WERI-Rb-1 (cell line): ENCODE data around the gene TMPO.
"Not testable (repeated sequence)": the region's sequence is repeated elsewhere in the genome, so short reads cannot be mapped to it uniquely, and the experiment has no call there.

Experiments
- DNase-seq: peaks from one replicate; pipeline ENCODE4 v3.0.0-alpha.2; 2020
- H3K27ac ChIP-seq: fragments of 250-450 bp; sonication (Bioruptor Pico); 2 replicates; pipeline ENCODE4 v1.5.1; 2020; ENCODE audit warnings: mild to moderate bottlenecking, moderate library complexity
- H3K27me3 ChIP-seq: fragments of 250-450 bp; sonication (Bioruptor Pico); 2 replicates; pipeline ENCODE4 v1.5.1; 2021; ENCODE audit warnings: mild to moderate bottlenecking, low read depth, moderate library complexity; ENCODE audit not compliant: insufficient read depth, severe bottlenecking
- H3K36me3 ChIP-seq: fragments of 250-450 bp; sonication (Bioruptor Pico); 2 replicates; pipeline ENCODE4 v1.5.1; 2020; ENCODE audit warnings: mild to moderate bottlenecking, moderate library complexity
- H3K4me3 ChIP-seq: 2 replicates; pipeline ENCODE4 v1.5.1; 2011; ENCODE audit warnings: low read depth, mild to moderate bottlenecking, control low read depth, low read length
- H3K9me3 ChIP-seq: fragments of 250-450 bp; sonication (Bioruptor Pico); 2 replicates; pipeline ENCODE4 v1.5.1; 2021; ENCODE audit warnings: mild to moderate bottlenecking, moderate library complexity; ENCODE audit not compliant: severe bottlenecking
- TF ChIP-seq, protein P1 (sequence below): IDR thresholded peaks from 2 replicates; pipeline ENCODE4 v1.5.1; 2011; ENCODE audit warnings: low read depth, mild to moderate bottlenecking, control low read depth, inconsistent platforms, low read length

Gene TMPO

DNA sequence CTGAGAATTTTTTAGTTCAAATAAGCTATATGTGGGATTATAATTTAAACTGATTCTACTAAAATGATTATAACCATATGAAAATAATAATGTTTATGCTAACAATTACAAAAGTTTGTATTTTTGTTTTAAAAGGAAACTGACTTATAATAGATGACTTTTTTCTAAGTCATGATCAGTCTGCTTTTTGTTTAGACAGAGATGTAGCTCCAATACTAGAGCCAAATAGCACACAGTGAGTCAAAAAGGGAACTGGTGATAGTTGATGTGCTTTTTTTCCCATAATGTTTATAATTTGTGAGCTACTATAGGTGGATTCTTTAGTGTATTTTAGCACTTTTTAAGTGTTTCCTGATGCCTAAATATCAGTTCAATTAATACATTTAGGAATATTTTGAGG lies 28.3 kb downstream of the TMPO start:
- TF ChIP-seq, protein P1, sequence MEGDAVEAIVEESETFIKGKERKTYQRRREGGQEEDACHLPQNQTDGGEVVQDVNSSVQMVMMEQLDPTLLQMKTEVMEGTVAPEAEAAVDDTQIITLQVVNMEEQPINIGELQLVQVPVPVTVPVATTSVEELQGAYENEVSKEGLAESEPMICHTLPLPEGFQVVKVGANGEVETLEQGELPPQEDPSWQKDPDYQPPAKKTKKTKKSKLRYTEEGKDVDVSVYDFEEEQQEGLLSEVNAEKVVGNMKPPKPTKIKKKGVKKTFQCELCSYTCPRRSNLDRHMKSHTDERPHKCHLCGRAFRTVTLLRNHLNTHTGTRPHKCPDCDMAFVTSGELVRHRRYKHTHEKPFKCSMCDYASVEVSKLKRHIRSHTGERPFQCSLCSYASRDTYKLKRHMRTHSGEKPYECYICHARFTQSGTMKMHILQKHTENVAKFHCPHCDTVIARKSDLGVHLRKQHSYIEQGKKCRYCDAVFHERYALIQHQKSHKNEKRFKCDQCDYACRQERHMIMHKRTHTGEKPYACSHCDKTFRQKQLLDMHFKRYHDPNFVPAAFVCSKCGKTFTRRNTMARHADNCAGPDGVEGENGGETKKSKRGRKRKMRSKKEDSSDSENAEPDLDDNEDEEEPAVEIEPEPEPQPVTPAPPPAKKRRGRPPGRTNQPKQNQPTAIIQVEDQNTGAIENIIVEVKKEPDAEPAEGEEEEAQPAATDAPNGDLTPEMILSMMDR: no peak
- Histone ChIP-seq H3K4me3 (no peak overlapping the region), H3K36me3 (peaks cover 76% of the 10 kb centered on the region), H3K9me3 (no peaks in the 10 kb centered on the region), H3K27me3 (no peaks in the 10 kb centered on the region), H3K27ac (no peak overlapping the region)
- DNase-seq: no peak

DNA sequence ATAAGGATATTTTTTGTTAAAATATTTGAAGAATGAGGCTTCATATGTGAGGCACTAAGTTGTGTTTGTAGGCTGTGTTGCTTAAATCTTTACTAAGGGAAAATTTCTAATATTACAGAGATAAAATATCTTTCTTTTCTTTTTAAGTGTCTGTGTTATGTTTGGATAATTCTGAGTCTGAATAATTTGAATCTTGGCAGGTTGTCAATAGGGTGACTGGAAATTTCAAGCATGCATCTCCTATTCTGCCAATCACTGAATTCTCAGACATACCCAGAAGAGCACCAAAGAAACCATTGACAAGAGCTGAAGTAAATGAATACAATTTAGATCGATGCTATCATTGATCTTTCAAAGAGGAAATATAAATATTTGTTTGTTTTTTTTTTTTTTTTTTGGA lies 29.4 kb downstream of the TMPO start:
- H3K27me3 ChIP-seq: no peaks in the 10 kb centered on the region
- H3K9me3 ChIP-seq: no peaks in the 10 kb centered on the region
- no peak overlapping the region for H3K4me3 ChIP-seq
- DNase-seq: no peak
- peaks cover 80% of the 10 kb centered on the region for H3K36me3 ChIP-seq
- TF ChIP-seq, protein P1: no peak
- no peak overlapping the region for H3K27ac ChIP-seq

DNA sequence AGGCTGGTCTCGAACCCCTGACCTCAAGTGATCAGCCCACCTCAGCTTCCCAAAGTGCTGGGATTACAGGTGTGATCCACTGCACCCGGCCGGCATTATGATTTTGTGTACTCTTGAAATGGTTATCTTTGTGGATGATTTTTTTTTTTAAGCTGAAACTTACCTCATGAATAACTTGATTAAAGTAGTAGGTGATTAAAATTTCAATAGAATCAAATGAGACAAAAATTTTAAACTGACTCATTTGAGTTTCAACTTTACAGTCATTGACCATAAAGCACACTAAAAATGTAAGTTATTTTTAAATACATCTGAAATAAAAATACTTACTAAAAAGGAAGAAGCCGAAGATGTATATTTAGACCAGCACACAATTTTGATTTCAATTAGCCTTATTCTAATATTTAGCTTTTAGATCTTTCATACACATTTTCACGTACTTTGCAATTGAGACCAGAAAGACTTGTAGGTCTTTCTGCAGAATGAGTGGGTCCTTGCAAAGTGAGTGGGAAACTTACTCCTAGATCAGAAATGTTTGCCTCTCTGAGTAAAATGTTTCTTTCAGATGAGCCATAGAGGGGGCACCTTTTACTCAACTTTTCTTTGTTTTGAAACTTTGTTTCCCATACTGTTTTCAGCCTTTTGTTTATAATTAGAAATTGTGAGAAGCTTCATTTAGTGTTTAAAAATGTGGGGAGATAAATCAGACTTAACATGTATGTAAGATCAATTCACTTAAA lies 34.2 kb downstream of the TMPO start:
- Histone ChIP-seq H3K27me3 (no peaks in the 10 kb centered on the region), H3K4me3 (no peak overlapping the region), H3K9me3 (no peaks in the 10 kb centered on the region), H3K27ac (no peak overlapping the region), H3K36me3 (peaks cover 67% of the 10 kb centered on the region)
- DNase-seq: no peak
- TF ChIP-seq, protein P1: no peak

DNA sequence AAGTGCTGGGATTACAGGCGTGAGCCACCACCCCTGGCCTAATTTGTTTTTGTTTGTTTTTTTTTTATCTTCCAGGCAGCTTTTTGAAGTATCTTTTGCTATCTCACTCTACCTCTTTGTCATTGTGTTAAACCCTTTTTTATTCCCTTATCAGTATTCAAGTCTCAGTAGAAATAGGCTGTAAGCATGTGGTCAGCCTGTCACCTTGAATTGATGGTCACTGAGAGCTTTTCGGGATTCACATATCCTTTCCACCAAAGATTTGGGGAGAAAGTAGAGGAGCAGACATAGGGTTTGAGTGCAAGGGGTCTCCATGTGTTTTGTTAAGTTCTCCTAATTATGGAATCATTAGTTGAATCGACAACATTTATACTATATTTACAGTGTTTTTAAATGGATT lies 36.4 kb downstream of the TMPO start:
- Histone ChIP-seq H3K9me3 (no peaks in the 10 kb centered on the region), H3K36me3 (peaks cover 50% of the 10 kb centered on the region), H3K27ac (no peak overlapping the region), H3K27me3 (no peaks in the 10 kb centered on the region), H3K4me3 (no peak overlapping the region)
- TF ChIP-seq, protein P1: no peak
- no peak for DNase-seq

DNA sequence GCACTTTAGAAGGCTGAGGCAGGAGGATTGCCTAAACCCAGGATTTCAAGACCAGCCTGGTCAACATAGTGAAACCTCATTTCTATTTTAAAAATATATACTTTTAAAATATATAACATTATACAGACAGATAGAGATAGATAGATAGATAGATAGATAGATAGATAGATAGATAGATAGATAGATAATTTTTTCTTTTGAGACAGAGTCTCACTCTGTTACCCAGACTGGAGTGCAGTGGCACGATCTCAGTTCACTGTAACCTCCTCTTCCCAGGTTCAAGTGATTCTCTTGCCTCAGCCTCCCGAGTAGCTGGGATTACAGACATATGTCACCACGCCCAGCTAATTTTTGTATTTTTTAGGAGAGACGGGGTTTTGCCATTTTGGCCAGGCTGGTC lies 42.7 kb downstream of the TMPO start:
- not testable (repeated sequence) for H3K27ac ChIP-seq

DNA sequence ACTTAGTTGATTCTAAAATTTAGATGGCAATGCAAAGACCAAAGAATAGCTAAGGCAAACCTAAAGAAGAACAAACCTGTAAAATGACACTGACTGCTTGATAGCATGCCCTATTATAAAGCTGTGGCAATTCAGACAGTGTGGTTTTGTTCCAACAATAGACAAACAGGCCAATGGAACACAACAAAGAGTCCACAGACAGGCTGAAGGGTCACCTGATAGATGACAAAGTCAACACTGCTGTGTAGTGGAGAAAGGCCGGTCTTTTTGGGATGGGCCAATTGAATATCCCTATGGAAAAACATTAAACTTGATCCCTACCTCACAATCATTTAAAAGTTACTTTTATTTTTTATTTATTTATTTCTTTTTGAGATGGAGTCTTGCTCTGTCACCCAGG lies 44.3 kb downstream of the TMPO start:
- no peak for DNase-seq
- H3K27me3 ChIP-seq: no peaks in the 10 kb centered on the region
- no peak overlapping the region for H3K4me3 ChIP-seq
- TF ChIP-seq, protein P1: no peak
- H3K36me3 ChIP-seq: no peaks in the 10 kb centered on the region
- H3K27ac ChIP-seq: no peak overlapping the region
- no peaks in the 10 kb centered on the region for H3K9me3 ChIP-seq

More for the DNA sequence above, 42.7 kb downstream of the TMPO start:
- not testable (repeated sequence) for H3K9me3 ChIP-seq, DNase-seq, H3K4me3 ChIP-seq, H3K27me3 ChIP-seq, H3K36me3 ChIP-seq
